GM18502 (cell line): ENCODE measurements around the gene MROH2B.

Experiments used
- ATAC-seq: cut with Tn5 transposase; IDR thresholded peaks from one replicate; pipeline ENCODE4 v1.9.1; 2021; ENCODE audit warnings: mild to moderate bottlenecking; ENCODE audit not compliant: unreplicated experiment, poor library complexity

MROH2B gene

GRCh38 chr5:40976041-40976440 is 95.1 kb downstream of the MROH2B start:
- no peak for ATAC-seq

DNA sequence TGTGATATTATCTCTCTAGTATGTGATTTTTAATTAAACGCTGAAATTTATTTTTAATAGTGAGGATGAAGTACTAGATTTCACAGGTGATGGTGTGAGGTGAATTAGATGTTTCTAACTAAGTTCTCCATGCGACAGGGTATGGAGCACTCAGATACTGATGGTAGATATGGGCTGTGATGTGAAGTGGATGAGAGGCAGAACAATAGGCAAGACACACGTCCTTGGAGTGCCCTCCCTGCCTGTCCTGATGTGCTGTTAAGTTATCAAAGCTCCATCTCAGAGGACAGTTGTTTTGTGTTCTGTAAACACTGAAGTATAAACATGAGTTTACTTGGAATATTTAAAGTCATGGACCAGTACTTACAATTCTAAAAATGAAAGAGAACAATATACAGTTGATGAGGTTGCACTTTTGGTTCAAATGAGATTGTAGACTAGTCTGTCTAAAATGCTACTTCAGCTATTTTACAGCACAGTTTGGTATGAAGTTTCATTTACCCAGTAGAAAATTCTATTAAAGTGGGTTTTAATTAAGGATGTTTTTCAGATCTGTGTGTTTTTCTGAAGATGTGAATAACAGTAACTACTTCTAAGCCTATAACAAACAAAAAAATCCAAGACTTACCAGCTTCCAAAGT is 97.7 kb downstream of the MROH2B start:
- no peak for ATAC-seq

DNA sequence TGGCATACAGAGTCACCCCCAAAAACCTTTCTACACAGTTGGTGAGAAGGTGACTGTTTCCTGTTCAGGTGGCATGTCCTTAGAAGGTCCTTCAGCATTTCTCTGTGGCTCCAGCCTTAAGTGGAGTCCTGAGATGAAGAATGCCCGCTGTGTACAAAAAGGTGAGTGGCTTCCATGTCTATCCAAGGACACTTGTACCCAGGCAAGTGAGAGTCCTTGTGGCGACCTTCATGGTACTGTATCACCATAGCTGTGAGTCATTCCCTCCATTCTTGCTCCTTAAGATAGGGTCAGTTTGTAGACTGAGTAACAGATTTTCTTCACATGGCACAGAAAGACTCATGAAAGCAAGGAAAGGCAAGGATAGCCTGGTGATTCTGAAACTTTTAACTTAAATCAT is 98.7 kb downstream of the MROH2B start:
- no peak for ATAC-seq

- ATAC-seq: no peak
Observed at GRCh38 chr5:40962207-40962955, 108.8 kb downstream of the MROH2B start.

- no peak for ATAC-seq
Observed at GRCh38 chr5:40960037-40960436, 111.1 kb downstream of the MROH2B start.

DNA sequence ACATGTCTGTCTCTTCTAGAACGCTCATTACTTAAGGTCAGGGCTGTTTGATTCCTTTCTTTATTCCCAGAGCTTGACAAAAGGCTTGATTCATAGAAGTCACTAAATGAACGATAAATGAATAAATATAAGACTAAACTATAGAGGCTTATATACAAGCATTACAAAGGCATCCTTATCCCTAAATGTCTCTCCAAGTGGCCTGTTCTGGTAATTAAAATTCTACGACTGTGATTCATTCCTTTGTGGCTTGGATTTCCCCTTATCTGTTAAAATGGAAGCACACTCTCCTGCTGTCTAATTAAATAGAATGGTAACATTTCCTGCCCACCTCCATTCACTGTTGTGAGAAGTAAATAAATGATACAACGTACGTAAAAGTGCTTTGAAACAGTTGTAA is 112.3 kb downstream of the MROH2B start:
- no peak for ATAC-seq

- no peak for ATAC-seq
Observed at GRCh38 chr5:40957048-40957447, 114.1 kb downstream of the MROH2B start.

DNA sequence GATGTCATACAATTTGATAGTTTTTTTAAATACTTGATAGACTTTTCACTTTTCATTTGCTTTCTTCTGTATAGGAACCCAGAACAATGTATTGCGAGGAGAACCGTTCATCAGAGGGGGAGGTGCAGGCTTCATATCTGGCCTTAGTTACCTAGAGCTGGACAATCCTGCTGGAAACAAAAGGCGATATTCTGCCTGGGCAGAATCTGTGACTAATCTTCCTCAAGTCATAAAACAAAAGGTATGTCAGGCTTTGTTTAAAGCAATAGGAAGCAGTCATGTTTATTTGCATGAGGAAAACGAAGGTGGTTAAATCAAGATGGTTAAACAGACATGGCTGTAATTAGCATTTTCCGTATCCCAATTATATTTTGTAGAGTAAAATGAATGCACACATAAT is 115.8 kb downstream of the MROH2B start:
- no peak for ATAC-seq
